Dedifferentiated amniotic fluid mesenchymal stem cell (primary cell): Measurements from ENCODE around the gene CDK15.
A peak's percentile ranks its signal among the peaks of the same experiment; 100 is the strongest.

Source experiments
- DNase-seq: peaks from one replicate; pipeline ENCODE4 v3.0.0-alpha.2; 2016; ENCODE audit errors: extremely low spot score

The CDK15 gene

GRCh38 chr2:201908901-201909300, 102.6 kb downstream of the CDK15 start:
- DNase-seq: peak; percentile 36

- peak; percentile 79 for DNase-seq
Measured at GRCh38 chr2:201909348-201909747, 103.0 kb downstream of the CDK15 start.

DNA sequence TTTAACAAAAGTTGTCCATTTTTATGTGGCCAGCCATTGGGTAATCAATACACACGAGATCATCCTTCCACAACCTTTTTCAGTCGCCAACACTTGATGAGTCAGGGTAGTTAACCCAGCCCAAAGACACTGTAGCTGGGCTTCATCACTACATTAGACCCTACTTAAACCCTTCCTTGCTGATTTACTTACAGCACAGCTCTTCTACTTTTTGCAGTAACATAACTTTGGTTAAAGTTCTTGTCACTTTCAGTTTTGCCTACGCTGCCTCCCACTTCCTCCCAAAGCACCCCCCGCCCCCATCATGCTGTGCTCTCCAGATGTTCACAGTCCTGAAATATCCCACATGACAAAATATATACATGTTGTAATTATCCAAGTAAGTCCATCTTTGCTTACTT, 103.6 kb downstream of the CDK15 start:
- DNase-seq: peak; percentile 65

- no peak for DNase-seq
Measured at GRCh38 chr2:201911372-201911771, 105.0 kb downstream of the CDK15 start.

- DNase-seq: no peak
Measured at GRCh38 chr2:201913201-201913600, 106.9 kb downstream of the CDK15 start.

GRCh38 chr2:201915446-201915845, 109.1 kb downstream of the CDK15 start:
- no peak for DNase-seq

DNA sequence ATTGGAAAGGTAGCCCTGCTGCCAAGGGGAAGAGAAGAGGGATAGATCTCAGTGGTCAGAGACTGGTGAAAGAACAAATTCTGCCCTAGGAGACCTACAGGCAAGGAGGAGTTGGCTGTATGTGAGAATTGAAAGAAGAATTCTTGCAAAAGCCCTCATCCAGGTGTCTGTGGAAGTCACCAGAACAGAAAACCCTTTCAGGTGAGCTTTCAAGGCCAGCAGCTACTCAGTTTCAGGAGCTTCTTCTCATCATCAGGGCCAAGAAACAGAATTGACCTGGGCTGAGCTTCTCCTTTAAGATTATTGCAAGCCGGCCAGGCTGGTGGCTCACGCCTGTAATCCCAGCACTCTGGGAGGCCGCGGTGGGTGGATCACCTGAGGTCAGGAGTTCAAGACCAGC, 110.2 kb downstream of the CDK15 start:
- DNase-seq: no peak

GRCh38 chr2:201918616-201919307, 112.4 kb downstream of the CDK15 start:
- no peak for DNase-seq

DNA sequence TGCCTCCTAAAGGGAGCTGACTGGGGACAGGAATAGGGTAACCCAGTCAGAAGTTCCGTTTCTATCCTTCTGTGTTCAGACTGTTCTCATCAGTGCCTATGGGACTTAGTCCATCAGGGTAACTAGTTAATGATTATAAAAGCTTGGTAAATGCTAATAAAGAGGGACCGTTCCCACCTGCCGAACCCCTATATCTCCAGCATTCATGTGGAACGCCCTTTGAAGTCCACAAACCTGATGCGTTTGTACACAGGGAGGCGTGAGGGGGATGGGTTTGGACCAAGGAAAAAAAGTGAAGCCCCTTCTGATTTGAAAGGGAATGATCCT, 112.9 kb downstream of the CDK15 start:
- DNase-seq: no peak

DNA sequence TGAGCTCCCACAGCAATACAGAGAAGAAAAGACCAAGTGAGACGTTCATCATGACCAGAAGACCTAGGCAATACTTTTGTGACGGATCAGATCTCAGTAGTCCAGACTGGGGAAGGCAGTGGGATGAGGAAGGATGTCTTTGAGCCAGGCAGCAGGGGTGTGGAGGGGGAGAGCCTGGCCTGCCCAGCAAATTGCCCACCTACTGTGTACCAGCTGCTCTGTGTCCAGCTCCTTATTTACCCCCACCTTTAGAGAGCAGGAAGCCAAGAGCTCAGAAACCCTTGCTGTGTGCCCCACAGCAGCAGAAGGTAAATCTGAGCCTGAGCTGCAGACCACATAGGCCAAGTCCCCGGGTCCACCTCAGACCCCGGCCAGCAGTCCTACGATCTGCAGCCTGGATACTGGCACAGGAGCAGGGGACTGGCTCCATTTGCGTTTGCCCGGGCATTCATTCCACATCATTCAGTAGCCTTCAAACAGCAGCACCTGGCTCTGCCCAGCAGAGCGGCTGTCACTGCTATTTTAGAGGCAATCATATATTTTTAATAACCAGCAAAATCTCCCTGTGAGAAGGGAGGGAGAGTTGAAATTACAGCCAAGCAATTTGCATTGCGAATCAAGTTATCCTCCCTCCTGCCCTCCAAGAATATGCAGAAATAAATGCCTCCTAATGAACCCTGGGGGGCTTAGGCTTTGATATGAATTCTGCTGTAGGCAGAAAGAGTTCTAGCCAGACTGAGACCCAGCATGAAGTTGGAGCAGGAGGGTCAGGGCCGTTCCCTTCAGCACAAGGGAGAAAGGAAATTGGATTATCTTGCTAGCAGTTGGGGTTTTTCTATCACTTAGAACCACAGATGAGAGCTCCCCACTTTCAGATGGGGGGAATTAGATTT, 117.3 kb downstream of the CDK15 start:
- no peak for DNase-seq

- no peak for DNase-seq
Measured at GRCh38 chr2:201924453-201924852, 118.1 kb downstream of the CDK15 start.

- DNase-seq: no peak
Measured at GRCh38 chr2:201925056-201925455, 118.7 kb downstream of the CDK15 start.

GRCh38 chr2:201926067-201926466, 119.7 kb downstream of the CDK15 start:
- no peak for DNase-seq

DNA sequence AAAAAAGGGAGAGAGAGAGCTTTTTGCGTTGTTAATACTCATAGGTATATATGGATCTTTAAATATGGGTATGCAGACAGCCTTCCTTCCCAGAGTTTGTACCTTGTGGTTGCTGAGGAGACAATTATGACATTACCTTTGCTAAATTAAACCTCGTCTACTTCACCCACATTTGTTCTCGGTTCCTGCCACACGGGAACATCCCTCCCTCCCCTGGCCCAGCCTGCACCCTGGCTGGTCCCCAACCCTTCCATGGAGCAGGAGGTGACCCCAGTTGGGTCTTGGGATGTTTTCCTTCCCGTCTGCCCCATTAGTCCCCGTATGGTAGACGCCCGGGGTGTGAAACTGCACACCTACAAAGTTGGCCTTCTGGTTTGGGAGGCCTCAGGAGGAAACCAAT, 122.0 kb downstream of the CDK15 start:
- no peak for DNase-seq

GRCh38 chr2:201929281-201930026, 123.1 kb downstream of the CDK15 start:
- no peak for DNase-seq

- no peak for DNase-seq
Measured at GRCh38 chr2:201930043-201930442, 123.7 kb downstream of the CDK15 start.

DNA sequence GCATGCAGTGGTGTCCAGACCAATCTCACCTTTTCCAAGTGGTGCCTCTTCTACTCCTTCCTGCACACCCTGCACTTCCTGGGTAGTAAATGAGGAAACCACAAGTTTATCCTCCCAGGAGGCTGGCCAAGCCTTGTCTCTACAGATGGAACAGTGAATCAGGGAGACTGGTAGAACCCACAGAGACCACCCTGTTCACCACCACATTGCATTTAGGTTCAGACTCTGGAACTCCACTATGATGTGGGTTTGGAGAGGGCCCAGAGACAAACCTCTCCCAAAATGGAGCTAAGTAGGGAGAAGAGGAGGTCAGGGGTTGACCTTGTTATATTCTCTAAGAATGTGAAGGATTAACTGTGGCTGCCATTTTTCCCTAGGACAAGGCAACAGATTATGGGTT, 124.5 kb downstream of the CDK15 start:
- no peak for DNase-seq

DNA sequence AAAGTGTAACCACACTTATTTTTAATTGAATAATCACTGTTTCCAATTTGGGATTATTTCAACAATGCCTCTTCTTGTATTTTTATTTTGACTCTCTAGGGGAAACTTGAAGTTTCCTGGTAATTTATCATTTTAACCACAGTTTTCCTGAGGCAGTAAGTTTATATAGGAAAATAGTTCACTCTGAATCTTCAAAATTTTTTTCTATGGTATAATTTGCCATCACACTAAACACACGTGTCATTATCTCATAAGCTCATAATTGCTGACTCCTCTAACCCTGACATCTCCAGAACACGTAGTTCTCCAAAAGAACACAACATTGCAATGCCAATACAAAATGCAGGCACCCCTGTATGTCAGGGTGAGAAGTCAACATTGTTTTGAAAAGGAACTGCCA, 125.1 kb downstream of the CDK15 start:
- no peak for DNase-seq

GRCh38 chr2:201931951-201932350, 125.6 kb downstream of the CDK15 start:
- peak; percentile 35 for DNase-seq

GRCh38 chr2:201932511-201932910, 126.2 kb downstream of the CDK15 start:
- no peak for DNase-seq

GRCh38 chr2:201933792-201934237, 127.5 kb downstream of the CDK15 start:
- no peak for DNase-seq

DNA sequence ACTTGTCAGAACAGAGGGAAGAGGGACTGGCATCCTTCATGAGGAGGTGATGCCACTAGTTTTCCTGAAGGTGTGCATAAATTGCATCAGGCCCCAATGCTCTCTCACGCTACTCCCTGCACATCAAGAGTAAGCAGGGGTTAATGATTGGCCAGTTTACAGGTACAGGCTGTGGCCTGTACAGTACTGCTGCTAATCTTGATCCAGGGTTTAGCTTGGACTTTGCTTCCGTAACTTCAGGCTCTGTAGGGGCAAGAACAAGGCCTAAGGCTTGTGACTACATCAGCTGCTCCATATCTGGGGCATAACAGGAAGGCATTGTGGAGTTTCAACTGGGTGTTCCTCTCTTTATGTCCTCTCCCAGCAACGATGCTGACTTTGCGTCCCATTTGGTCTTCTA, 130.5 kb downstream of the CDK15 start:
- DNase-seq: no peak

- DNase-seq: no peak
Measured at GRCh38 chr2:201937343-201937742, 131.0 kb downstream of the CDK15 start.
